NOMO-1 (cell line): ENCODE measurements around the gene BTBD17.
A peak's percentile ranks its signal among the peaks of the same experiment; 100 is the strongest.

ENCODE experiments used
- DNase-seq, 2 experiments: peaks; one replicate each; lab custom pipeline; 2025; ENCODE audit not compliant: unreplicated experiment in 2 of 2; lab: John Stamatoyannopoulos, UW

BTBD17 gene

DNA sequence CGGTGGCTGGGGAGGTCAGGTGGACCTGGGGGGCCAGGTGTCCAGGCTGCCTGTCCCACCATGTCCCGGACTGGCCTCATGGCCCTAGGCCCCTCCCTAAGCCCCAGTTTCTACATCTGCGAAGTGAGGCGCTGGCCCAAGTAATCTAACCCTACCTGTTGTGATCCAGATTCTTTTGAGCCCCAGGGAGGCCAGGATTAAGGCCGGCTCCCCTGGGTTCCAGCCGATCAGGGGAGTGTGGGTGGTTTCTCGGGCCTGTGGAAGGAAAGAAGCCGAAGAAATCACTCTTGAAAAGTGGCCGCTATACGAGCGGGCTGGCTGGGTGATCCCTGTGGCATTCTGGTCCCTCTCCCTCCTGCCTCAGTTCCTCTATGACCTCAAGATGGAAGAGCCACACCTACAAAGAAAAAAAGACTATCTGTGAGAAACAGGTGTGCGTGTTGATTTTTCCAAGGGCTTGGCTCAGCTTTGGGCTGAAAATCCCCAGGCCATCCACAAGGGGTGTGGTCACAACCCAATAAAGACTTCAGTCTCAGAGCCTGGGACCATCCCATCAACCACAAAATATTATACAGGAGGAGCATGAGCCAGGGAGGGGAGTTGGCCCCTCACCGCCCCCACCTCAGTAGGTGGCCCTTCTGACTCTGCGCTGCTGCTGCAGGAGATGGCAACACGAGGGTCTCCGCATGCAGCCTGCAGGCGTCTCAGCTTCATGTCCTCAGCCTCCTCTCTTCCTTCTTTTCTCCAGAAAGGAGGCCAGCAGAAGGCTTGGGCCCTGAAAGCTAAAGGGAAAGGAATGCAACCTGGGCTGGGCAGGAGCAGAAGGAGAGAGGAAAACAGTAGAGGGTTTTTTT, 25.9 kb upstream of the BTBD17 start:
- no peak for DNase-seq

DNA sequence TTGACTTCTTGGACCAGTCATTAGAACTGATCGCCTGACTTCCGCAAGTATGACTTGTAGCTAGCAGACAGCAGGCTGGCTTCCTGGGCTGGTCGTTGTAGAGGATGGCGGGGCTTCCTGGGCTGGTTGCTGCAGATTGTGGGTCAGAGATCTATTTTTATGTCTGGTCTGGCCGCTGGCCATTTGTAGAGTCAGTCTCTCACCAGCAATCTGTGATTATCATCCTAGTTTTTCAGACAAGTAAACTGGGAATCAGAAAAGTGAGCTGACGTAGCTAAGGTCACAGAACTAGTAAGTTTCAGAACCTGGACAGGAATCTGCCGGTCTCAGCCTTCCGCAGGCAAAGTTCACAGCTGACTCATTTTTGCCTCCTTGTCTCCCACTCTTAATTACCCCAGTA, 24.7 kb upstream of the BTBD17 start:
- DNase-seq = no peak

DNA sequence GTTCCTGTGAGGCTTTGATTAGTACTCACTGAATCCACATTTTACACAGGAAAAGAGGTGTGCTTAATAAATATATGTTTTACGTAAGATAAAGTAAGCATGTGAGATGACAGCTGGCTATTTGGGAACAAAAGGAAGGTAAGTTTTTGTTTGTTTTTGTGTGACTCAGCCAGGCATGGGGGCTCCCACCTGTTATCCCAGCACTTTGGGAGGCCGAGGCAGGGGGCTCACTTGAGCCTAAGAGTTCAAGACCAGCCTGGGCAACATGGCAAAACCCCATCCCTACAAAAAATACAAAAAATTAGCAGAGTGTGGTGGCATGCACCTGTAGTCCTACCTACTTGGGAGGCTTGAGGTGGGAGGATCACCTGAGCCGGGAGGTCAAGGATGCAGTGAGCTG, 23.5 kb upstream of the BTBD17 start:
- no peak for DNase-seq

DNA sequence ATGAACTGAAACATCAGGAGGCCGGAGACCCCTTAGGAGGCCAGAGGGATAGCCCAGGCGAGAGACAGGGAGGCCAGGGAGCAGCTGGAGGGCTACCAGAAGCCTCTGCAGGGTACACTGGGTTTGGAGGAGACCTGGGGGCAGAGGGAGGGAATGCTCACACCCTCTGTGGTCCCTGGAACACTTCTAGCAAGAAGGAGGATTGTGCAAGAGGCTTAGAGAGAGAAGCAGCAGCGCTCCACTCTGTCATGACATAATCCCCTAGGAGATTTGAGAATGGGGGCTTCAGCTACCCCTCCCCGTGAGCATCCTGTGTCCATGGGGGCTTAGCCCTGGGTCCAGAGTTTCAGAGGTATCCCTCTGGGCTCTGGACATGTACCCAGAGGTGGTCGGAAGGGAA, 21.5 kb upstream of the BTBD17 start:
- DNase-seq = no peak

DNA sequence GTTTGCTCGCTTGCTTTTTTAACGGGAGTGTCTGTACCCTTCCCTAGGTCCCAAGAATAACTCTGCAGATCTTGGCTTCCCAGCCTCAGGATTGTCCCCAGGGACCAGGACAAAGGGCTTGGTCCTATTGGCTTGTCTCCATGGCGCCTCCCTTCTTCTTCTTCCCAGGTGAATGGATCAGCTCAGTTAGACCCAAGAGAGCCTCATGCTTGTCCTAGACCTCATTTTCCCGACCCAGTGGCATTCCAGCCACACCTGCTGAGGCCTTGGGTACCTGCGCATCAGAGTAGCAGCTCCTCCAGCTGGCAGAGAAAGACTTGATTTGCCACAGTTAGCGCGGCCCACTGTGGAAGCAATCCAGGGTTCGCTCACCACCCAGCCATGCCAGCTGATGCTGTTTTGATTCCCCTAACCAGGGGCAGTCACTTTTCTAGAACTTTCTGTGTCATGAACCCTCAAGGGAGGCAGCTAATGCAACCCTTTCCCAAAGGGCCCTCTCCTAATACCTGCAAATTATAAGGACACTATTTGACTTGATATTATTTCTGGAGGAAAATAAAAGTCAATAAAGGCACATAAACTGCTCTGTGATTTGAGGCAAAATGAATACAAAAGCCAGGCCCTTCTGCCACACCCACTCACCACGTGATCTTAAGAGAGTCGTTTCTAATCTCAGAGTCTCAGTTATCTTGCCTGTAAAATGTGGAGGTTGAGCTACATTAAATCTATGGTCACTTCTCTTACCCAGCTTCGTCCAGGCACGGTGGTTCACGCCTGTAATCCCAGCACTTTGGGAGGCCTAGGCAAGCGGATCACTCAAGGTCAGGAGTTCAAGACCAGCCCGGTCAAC, 19.5 kb upstream of the BTBD17 start:
- DNase-seq = no peak

- DNase-seq = no peak
These were observed 18.7 kb upstream of the BTBD17 start for GRCh38 chr17:74380086-74380958.

DNA sequence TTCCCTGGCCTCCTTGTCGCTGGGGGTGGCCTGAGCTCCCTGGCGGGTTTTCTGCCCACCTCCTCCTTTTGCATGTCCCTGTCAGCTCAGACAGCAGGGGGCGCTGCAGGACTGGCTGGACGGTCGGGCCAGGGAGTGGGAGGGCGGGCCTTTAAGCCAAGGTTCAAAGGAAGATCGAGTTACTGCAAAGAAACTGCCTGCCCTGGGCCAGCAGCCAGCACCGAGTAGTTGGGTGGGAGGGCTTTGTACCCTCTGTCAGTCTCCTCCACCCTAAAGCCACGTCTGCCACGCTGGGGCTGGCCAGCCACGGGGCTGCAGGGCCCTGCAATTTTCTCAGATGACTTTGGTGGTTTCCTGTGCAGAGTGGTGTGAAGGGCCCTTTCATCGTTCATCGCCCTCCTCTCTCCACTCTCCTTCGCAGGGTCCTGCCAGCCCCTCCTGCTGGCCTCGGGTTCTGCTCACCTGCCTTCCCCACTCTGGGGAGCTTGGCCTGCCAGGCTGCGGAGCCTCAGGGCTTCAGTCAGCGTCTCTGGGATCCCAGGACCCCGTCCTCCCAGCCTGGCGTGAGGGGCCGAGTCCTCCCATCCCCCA, 17.9 kb upstream of the BTBD17 start:
- peak; percentile 70 to 75 for DNase-seq

- no peak for DNase-seq
These were observed 13.2 kb upstream of the BTBD17 start for GRCh38 chr17:74374858-74375257.

- DNase-seq = no peak
These were observed 12.4 kb upstream of the BTBD17 start for GRCh38 chr17:74373838-74374606.

- DNase-seq = no peak
These were observed 10.8 kb upstream of the BTBD17 start for GRCh38 chr17:74372426-74372825.

- DNase-seq = no peak
These were observed 10.0 kb upstream of the BTBD17 start for GRCh38 chr17:74371653-74372147.

DNA sequence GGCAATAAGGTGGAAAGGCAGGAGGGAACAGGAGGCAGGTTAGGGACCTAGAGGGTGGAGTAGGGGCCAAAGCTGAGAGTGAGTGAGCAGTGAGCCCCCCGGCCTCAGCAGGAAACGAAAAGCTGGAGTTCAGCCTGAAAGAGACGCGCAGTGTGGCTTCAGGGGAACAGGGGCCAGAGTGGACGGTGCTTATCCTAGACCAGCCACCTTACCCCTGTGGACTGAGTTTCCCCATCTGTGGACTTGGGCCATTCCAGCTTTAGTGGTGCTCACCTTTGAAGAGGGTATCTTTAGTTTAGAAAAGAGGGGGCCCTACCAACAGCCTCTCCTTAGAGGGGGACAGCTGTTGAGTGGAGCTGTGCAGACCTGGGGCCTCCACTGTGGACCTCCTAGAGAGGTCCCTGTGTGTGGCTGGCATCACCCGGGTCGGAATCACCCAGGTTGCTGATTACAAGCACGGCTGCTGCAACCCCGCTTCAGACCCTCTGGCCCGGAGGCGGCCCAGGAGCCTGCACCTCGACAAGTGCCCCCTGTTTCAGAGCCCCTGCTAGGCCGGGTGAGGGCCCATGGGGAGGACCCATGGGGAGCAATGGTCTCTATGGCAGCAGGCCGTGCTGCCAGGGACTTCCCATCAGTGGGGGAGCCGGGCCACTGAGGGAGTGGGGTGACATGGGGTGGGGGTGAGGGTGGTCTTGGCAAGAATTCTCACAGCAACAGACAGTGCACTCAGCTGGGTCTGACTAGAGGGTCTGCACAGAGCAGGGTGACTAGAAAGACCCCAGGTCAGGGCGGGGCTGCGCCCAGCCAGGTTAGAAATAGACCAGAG, 8.2 kb upstream of the BTBD17 start:
- DNase-seq = no peak

GRCh38 chr17:74369221-74369620, 7.6 kb upstream of the BTBD17 start:
- DNase-seq = peak; percentile 23 to 62

GRCh38 chr17:74368341-74369081, 6.8 kb upstream of the BTBD17 start:
- peak in 1 of 2 experiments; percentile 24 for DNase-seq

DNA sequence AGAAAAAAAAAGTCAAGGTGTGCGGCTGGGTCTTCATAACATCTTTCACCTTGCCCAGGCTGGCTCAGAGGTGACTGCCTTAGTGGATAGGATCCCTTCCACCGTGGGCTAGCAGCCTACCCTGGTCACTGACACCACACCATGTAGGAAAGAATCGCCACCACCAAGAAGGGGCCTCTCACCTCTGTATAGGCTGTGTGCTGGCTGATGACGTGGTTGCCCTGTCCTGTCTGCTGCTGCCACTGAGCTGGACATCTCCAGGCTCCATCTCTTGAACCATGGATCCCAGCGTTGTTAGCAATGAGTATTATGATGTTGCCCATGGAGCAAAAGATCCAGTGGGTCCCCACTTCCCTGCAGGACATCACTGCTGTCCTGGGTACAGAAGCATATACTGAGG, 5.5 kb upstream of the BTBD17 start, which contains the start of gene GPR142:
Gene GPR142, plus strand, starts transcription at position 301 of the 400 bp plus-strand sequence. CDS start 2,035 bp downstream, outside the sequence.
- no peak for DNase-seq

DNA sequence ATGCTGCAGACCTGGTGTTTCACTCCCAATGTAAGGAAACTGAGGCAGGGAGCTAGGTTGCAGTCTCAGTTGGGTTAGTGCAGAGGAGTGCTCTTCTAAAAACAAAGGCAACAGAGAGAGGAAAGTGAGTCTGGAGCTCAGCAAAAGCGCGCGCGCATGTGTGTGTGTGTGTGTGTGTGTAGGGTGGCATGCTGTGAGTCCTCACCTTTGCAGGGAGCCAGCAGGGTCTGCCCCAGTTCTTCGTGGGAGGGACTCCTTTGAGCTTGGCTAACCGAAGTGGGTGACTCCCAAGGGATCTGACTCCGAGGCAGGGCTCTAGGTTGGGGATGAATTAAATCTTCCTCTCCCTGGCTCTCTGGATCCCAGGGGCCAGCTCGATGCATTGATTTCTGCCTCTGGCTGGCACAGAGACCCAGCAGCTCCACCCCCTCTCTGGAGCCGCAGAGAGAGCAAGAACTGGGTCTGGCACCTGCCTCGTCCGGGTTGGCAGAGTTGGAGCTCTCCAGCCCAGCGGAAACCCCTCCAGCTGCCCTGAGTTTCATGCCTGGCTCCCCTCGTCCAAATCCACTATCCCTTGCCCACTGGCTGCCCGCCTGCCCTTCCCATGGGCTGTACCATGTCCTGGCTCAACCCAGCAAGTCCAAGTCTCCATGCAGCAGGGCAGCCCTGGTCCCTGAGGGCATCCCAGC, 1.3 kb upstream of the BTBD17 start:
- DNase-seq = no peak

DNA sequence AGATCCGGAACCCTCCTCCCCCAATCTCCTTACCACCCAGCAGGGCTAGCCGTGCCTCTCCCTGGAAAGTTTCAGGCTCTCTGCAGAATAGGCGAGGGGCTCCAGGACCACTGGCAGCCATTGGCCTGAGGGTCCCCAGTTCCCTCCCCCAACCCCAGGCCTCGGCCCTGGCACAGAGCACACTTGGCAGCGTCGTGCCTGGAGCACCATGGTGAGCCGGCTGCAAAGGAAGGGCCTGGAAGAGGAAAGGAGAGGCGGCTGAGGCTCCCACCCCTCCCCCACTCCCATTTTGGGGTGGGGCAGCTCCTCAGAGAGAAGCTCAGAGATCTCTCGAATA, 369 bp upstream of the BTBD17 start:
- DNase-seq = no peak

DNA sequence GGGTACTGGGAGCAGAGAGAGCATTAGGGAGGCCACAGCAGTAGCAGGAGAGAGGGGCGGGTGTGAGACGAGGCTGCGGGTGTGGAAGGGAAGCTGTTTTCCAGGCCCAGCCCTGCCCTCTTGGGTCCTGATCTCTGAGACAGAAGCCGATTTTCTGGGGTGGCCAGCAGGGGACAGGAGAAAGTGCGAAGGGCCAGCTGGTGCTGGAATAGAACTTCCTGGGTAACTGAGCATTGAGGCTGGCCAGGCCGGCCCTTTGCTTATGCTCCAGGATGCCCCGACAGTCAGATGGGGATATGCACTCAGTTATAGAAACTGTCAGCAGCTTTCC, 804 bp downstream of the BTBD17 start:
- no peak for DNase-seq
